ENCODE data around the gene FASN. TPM values are rescaled to one million over a fixed set of nuclear protein-coding genes. Genes with fewer than 3 reads are reported as not detected.
"Not testable (repeated sequence)": the region's sequence is repeated elsewhere in the genome, so short reads cannot be mapped to it uniquely, and the experiment has no call there.

FASN gene
- total and polyA plus RNA-seq, 2 donors (not counting 1 experiment from before 2014, with no cell fraction given), result 19.4 to 35.6 TPM

GRCh38 chr17:82138511-82138992, 40.5 kb upstream of the FASN start:
- ChIA-PET POLR2A (no interaction called here), CTCF (no interaction called here)
- Histone ChIP-seq H3K27ac (ENCODE audit: low read length in 2 of 2) (no peak overlapping the region), H3K4me1 (ENCODE audit: control insufficient read depth in 2 of 2, insufficient read depth in 2 of 2, low read length in 2 of 2) (no peaks in the 10 kb centered on the region), H3K27me3 (replicated peaks in 1 of 4; ENCODE audit: control extremely low read depth in 1 of 4, control insufficient read depth in 3 of 4, insufficient read depth in 4 of 4, low read length in 3 of 4) (no peaks in the 10 kb centered on the region), H3K9me3 (ENCODE audit: control extremely low read depth in 1 of 3, control insufficient read depth in 2 of 3, insufficient read depth in 1 of 3, low read length in 2 of 3) (no peaks in the 10 kb centered on the region), H3K9ac (ENCODE audit: low read length) (no peak overlapping the region), H4K20me1 (ENCODE audit: control insufficient read depth, insufficient read depth, low read length, poor library complexity, severe bottlenecking) (no peaks in the 10 kb centered on the region), H3K36me3 (replicated peaks in 1 of 2; ENCODE audit: control extremely low read depth in 1 of 2, control insufficient read depth in 1 of 2, extremely low read depth in 1 of 2, insufficient read depth in 2 of 2, low read length in 1 of 2) (no peaks in the 10 kb centered on the region), H2AFZ (ENCODE audit: insufficient read depth, low read depth, low read length, poor library complexity, severe bottlenecking) (no peak overlapping the region), H3K79me2 (ENCODE audit: control insufficient read depth, insufficient read depth, low read length) (no peaks in the 10 kb centered on the region), H3K4me3 (ENCODE audit: control extremely low read depth in 1 of 5, extremely low read depth in 1 of 5, insufficient read depth in 1 of 5, low read depth in 2 of 5, low read length in 4 of 5) (no peak overlapping the region), H3K4me2 (replicated peaks; ENCODE audit: low read depth, low read length, poor library complexity, severe bottlenecking) (no peak overlapping the region)
- TF ChIP-seq, protein P1, sequence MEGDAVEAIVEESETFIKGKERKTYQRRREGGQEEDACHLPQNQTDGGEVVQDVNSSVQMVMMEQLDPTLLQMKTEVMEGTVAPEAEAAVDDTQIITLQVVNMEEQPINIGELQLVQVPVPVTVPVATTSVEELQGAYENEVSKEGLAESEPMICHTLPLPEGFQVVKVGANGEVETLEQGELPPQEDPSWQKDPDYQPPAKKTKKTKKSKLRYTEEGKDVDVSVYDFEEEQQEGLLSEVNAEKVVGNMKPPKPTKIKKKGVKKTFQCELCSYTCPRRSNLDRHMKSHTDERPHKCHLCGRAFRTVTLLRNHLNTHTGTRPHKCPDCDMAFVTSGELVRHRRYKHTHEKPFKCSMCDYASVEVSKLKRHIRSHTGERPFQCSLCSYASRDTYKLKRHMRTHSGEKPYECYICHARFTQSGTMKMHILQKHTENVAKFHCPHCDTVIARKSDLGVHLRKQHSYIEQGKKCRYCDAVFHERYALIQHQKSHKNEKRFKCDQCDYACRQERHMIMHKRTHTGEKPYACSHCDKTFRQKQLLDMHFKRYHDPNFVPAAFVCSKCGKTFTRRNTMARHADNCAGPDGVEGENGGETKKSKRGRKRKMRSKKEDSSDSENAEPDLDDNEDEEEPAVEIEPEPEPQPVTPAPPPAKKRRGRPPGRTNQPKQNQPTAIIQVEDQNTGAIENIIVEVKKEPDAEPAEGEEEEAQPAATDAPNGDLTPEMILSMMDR (IDR thresholded peaks at IDR 0.05), result no peak
- TF ChIP-seq EZH2 (IDR thresholded peaks at IDR 0.05; ENCODE audit: borderline replicate concordance, insufficient read depth, low read depth, low read length, poor library complexity, severe bottlenecking), result no peak
- no peak overlapping the region for H3K4me3 Mint-ChIP-seq
- ATAC-seq (ENCODE audit: low read depth) (no peak), DNase-seq (no peak)
- H3K27me3 Mint-ChIP-seq, result no peaks in the 10 kb centered on the region
- 95% methylated on average over 18 of the region's 28 CpGs for WGBS (ENCODE audit: insufficient coverage)
- no peak overlapping the region for H3K27ac Mint-ChIP-seq
- intact Hi-C loops (cut with micrococcal nuclease), result no loop called here
- H3K4me1 Mint-ChIP-seq, result peaks cover 6% of the 10 kb centered on the region
- H3K9me3 Mint-ChIP-seq (ENCODE audit: insufficient read depth), result no peaks in the 10 kb centered on the region

DNA sequence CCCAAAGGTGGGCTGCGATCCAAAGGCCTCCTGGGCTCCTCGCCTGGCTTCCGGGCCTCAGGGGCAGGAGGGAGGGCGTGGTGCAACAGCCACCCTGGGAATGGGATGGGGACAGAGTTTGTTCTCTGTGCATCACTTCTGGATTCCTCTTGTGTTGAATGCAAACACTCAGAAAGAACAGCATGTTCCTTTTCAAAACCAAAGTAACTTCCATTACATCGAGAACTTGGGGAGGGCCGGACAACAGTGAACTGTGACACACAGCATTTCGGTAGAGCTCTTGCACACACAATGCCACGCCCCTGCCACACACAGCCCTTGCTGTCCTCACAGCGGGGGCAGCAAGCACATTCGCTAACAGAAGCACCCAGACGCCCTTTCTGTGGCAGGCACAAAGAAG, 36.1 kb upstream of the FASN start:
- no peak for TF ChIP-seq EZH2 (IDR thresholded peaks at IDR 0.05; ENCODE audit: borderline replicate concordance, insufficient read depth, low read depth, low read length, poor library complexity, severe bottlenecking)
- TF ChIP-seq, protein P1 (IDR thresholded peaks at IDR 0.05), result no peak
- H2AFZ ChIP-seq (ENCODE audit: insufficient read depth, low read depth, low read length, poor library complexity, severe bottlenecking), result no peak overlapping the region
- H3K4me2 ChIP-seq (replicated peaks; ENCODE audit: low read depth, low read length, poor library complexity, severe bottlenecking), result no peak overlapping the region
- H3K9ac ChIP-seq (ENCODE audit: low read length), result no peak overlapping the region
- H3K4me3 Mint-ChIP-seq, result no peak overlapping the region
- no peaks in the 10 kb centered on the region for H3K27me3 ChIP-seq (replicated peaks in 1 of 4; ENCODE audit: control extremely low read depth in 1 of 4, control insufficient read depth in 3 of 4, insufficient read depth in 4 of 4, low read length in 3 of 4)
- no peaks in the 10 kb centered on the region for H3K79me2 ChIP-seq (ENCODE audit: control insufficient read depth, insufficient read depth, low read length)
- no peak overlapping the region for H3K27ac Mint-ChIP-seq
- ChIA-PET POLR2A (no interaction called here), CTCF (no interaction called here)
- no peaks in the 10 kb centered on the region for H3K36me3 ChIP-seq (replicated peaks in 1 of 2; ENCODE audit: control extremely low read depth in 1 of 2, control insufficient read depth in 1 of 2, extremely low read depth in 1 of 2, insufficient read depth in 2 of 2, low read length in 1 of 2)
- no peaks in the 10 kb centered on the region for H3K9me3 Mint-ChIP-seq (ENCODE audit: insufficient read depth)
- no peak for ATAC-seq (ENCODE audit: low read depth)
- H3K4me1 Mint-ChIP-seq, result peaks cover 8% of the 10 kb centered on the region
- no peaks in the 10 kb centered on the region for H4K20me1 ChIP-seq (ENCODE audit: control insufficient read depth, insufficient read depth, low read length, poor library complexity, severe bottlenecking)
- H3K4me3 ChIP-seq (ENCODE audit: control extremely low read depth in 1 of 5, extremely low read depth in 1 of 5, insufficient read depth in 1 of 5, low read depth in 2 of 5, low read length in 4 of 5), result no peak overlapping the region
- no peak overlapping the region for H3K27ac ChIP-seq (ENCODE audit: low read length in 2 of 2)
- WGBS (ENCODE audit: insufficient coverage), result 96% methylated on average over 10 of the region's 11 CpGs
- intact Hi-C loops (cut with micrococcal nuclease), result no loop called here
- H3K4me1 ChIP-seq (ENCODE audit: control insufficient read depth in 2 of 2, insufficient read depth in 2 of 2, low read length in 2 of 2), result no peaks in the 10 kb centered on the region
- H3K9me3 ChIP-seq (ENCODE audit: control extremely low read depth in 1 of 3, control insufficient read depth in 2 of 3, insufficient read depth in 1 of 3, low read length in 2 of 3), result no peaks in the 10 kb centered on the region
- no peaks in the 10 kb centered on the region for H3K27me3 Mint-ChIP-seq
- no peak for DNase-seq

- H3K27me3 ChIP-seq (replicated peaks in 1 of 4; ENCODE audit: control extremely low read depth in 1 of 4, control insufficient read depth in 3 of 4, insufficient read depth in 4 of 4, low read length in 3 of 4); intact Hi-C loops (cut with micrococcal nuclease); H3K4me2 ChIP-seq (replicated peaks; ENCODE audit: low read depth, low read length, poor library complexity, severe bottlenecking); H3K4me3 ChIP-seq (ENCODE audit: control extremely low read depth in 1 of 5, extremely low read depth in 1 of 5, insufficient read depth in 1 of 5, low read depth in 2 of 5, low read length in 4 of 5); DNase-seq; H3K4me1 Mint-ChIP-seq; H3K9me3 ChIP-seq (ENCODE audit: control extremely low read depth in 1 of 3, control insufficient read depth in 2 of 3, insufficient read depth in 1 of 3, low read length in 2 of 3); H3K79me2 ChIP-seq (ENCODE audit: control insufficient read depth, insufficient read depth, low read length); ATAC-seq (ENCODE audit: low read depth); H4K20me1 ChIP-seq (ENCODE audit: control insufficient read depth, insufficient read depth, low read length, poor library complexity, severe bottlenecking); H3K27ac ChIP-seq (ENCODE audit: low read length in 2 of 2); H3K36me3 ChIP-seq (replicated peaks in 1 of 2; ENCODE audit: control extremely low read depth in 1 of 2, control insufficient read depth in 1 of 2, extremely low read depth in 1 of 2, insufficient read depth in 2 of 2, low read length in 1 of 2); H3K27me3 Mint-ChIP-seq; H3K9ac ChIP-seq (ENCODE audit: low read length); H3K4me3 Mint-ChIP-seq; H3K9me3 Mint-ChIP-seq (ENCODE audit: insufficient read depth); H3K4me1 ChIP-seq (ENCODE audit: control insufficient read depth in 2 of 2, insufficient read depth in 2 of 2, low read length in 2 of 2); H3K27ac Mint-ChIP-seq; H2AFZ ChIP-seq (ENCODE audit: insufficient read depth, low read depth, low read length, poor library complexity, severe bottlenecking): not testable (repeated sequence)
- WGBS (ENCODE audit: insufficient coverage), result 50% methylated on average over 1 of the region's 8 CpGs
- POLR2A ChIA-PET, result interaction anchor here (0.7 kb wide), 1 partner anchor 673 kb away, joined by 6 read pairs; no protein-coding TSS in a partner anchor
- CTCF ChIA-PET, result interaction anchor here (0.7 kb wide), 1 partner anchor 1050 kb away, joined by 3 read pairs; no protein-coding TSS in a partner anchor
These were observed 35.3 kb upstream of the FASN start for GRCh38 chr17:82133166-82133953.

Measured in B cell (primary cell).